SK-MEL-5 (cell line): ENCODE data around the gene ST6GALNAC6. TPM values are rescaled to one million over a fixed set of nuclear protein-coding genes. Genes with fewer than 3 reads are reported as not detected.

Experiments
- DNase-seq: peaks from one replicate; pipeline ENCODE4 v3.0.0-alpha.2; 2016; ENCODE audit warnings: low read depth, low spot score
- in situ Hi-C: cut with HindIII; loops from 2 replicates; pipeline ENCODE4 v1.10.0; 2016; ENCODE audit warnings: low sequenced_read_pairs, high pct_unique_total_duplicates, low pct_unique_long_range_greater_than_20kb
- total RNA-seq: library from RNA; depleted of rRNA; stranded (reverse); fragments of >200 nt; shearing (Covaris generic); gene quantifications from 2 replicates; pipeline ENCODE4 v1.2.3, GENCODE V29; 2014

The ST6GALNAC6 gene
- total RNA-seq, 1 experiment from 2014 or later, result 10.1 TPM

DNA sequence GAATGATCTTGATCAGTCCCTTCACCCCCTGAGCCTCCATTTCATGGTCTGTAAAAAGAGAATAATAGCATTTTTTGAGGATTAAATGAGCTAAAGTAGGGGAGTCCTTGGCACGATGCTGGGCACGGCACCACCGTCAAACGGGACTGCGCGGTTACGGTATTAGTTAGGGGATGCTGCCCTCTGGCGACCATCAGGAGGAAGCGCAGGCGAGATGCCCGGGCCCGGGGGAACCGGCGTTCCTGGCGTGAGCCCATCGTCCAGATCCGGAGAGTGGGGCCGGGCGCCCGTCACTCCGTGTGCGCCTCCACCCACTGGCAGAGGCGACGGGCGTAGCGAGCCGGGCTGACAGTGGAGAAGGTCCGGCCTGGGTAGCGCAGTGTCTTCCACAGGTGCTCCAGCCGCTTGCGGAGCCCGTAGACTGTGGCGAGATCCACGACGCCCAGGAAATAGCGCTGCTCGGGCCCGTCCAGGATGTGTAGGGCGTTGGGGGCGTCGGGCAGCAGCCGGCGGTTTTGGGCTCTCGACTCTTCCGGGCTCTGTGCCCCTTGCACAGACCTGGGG lies 22.2 kb upstream of the ST6GALNAC6 start:
- in situ Hi-C loops, result no loop called here
- peak; percentile 49 for DNase-seq

DNA sequence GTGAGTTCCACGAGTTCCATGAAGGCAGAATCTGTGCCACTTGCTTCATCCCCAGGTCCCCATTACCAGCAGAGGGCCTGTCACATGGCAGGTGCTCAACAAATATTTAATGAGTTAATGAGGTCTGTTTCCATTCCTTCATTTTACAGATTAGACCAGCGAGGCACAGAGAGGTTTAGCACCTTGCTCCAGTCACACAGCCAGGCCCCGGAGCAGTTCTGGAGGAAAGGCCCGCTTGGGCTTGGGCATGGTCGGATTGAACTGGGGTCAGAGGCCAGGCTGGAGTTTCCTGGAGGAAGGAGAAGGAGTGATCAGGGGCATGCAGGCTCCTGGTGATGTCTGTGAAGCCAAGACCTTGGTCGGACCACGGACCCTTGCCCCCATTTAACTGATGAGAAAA lies 21.4 kb upstream of the ST6GALNAC6 start:
- no peak for DNase-seq
- in situ Hi-C loops, result no loop called here

DNA sequence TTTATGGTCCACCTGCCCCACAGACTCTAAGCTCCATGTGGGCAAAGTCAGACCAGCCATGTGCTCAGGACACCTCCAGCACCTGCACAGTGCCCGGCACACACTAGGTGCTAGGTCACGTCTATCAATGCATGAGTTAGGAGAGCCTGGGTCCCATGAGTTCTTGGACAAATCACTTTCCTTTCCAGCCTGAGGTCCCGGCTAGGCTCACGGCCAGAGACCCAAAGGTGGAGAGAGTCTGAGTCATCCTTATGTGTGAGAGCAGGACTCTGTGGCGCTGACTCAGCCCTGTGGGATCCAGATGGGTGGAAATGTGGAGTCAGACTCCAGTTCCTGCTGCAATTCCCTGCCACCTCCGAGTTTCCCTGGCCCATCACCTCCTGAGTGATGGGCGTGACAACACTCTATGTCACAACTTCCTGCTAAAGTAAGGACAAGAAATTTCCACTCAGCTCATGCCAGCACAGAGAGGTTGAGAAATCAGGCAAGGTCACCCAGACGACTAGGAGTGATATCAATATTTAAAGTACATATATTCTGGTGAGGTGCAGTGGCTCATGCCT lies 19.9 kb upstream of the ST6GALNAC6 start:
- in situ Hi-C loops, result no loop called here
- no peak for DNase-seq

DNA sequence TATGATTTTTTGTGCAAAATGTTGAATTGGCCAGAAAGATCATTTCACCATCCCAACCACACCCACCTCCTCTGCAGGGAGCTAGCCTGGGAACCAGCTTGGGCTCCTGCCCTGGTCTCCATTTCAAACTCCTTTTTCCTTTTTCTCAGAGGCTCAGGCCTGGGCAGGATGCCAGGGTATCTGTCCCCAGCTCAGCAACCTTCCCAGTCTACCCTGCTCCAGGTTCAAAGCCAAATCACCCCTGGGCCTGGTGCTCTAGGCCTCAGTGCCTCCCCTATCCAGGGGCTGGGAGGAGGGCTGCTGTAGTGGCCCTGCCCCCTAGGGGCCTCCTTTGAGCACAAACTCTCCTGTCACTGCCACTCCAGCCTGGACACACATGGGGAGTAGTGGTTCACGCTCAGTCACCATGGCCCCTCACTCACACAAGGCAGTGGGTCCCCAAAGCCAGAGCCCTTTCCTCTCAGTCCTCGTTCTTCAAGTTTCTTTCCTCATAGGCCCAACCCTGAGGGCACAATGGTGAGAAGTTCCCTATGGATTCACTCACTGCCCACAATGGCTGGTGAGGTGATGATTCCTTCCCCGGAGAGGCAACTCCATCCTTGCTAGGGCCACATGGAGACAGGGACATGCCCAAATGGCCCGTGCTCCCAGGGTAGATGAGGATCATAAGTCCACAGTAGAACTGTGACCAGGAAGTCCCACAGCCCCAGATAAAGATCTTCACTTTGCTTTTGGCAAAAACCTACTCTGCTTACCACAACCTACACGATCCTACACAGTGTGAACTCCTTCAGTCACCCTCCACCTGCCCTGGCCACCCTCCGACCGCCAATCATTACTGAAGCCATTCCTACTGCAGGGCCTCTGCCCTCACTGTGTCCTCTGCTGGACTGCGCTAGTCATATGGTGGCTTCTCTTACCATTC lies 19.0 kb upstream of the ST6GALNAC6 start:
- DNase-seq, result no peak
- in situ Hi-C loops, result no loop called here

DNA sequence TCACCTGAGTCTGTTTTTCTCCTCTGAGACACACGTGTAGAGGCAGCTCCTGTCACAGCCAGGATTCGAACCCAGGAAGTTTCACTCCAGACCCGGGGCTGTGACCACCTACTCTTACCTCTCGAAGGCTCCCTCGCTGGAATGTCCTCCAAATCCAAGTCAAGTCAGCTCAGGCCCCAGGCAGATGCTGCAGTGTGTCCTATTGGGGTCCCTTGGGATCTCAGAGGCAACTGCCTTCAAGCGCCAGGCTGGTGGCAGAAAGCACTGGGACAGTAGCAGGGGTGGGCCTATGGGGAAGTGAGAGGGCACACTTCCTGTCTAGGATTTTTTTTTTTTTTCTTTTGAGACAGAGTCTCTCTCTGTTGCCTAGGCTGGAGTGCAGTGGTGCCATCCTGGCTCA lies 18.2 kb upstream of the ST6GALNAC6 start:
- no peak for DNase-seq
- in situ Hi-C loops, result no loop called here

DNA sequence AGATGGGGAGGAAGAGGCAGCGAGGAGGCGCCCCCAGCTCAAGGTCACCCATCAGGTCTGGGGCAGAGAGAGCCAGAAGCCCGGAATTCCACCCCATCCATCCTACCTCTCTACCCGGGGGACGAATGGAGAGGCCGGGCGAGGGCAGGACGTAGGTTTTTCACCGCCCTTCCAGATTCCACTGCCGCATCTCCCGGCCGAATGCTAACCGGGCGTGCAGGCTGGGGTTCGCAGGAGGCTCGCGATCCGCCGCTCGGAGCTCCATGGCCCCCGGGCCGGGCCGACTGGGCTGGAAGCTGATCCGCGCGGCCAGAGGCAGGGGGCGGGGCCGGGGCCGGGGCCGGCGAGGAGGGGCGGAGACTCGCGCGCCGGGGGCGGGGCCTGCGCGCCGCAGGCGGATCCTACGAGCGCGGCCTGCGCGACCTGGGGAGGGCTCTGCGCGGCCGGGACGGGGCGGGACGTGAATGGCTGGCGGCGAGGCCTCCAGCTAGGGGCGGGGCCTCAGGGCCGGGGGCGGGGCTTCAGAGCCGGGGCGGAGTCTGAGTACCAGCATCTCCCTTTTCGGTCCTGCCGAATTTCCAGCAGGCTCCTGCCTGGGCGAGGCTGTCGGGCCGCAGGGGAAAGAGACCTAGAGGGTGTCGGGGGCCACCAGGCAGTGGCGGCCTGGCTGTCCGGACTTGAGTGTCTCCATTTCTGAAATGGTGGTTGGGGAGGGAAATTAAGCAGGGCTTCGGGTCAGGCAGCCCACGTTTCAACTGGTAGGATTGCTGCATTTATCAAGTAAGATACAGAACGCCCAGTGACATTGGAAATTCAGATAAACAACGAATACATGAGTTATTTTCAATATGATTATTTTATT lies 17.5 kb upstream of the ST6GALNAC6 start, which contains the start of gene ST6GALNAC4:
Gene ST6GALNAC4 (minus strand): TSS at position 322 of the 862 bp plus-strand sequence. CDS start 622 bp downstream, outside the sequence.
- peak; percentile 77 for DNase-seq
- in situ Hi-C loops, result no loop called here

DNA sequence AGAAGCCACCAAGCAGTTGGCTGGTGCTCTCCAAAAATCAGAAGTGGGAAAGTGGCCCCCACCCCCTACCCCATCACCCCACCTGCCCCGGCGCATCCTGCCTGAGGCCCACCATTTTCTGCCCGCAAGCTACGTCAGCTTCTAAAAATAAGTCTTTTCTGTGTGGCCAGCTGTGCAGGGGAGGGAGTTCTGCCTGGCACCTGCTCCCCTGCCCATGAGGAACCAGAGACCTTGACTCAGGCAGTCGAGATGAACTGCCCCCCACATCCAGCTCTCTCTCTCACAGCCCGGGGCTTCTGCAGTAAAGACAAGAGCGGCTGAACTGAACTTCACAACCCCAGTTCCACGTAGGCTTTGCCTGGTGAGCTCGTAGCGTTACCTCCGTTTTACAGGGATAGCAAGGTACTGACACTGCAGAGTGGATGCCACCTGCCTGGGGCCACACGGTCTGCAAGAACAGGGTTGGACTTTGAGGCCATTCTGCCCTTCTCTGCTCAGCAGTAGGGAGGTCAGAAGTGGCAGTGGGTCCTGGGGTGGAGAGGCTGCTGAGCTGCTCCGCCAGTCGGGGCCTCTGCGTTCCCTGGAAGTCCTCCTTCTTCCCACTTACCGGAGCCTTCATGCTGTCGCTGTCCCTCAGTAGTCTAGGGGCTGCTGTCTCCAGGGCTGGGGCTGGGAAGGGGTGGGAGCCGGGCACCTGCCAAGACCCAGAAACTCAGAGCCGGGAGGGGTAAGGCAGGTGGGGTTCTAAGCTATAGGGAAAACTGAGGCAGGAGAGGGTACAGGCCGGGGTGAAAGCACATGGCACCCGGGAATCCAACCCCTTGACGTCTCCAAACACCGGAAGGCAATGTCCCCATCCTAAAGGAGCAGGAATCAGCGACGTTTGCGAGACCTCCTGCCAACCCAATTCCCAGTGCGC lies 16.7 kb upstream of the ST6GALNAC6 start:
- in situ Hi-C loops, result no loop called here
- DNase-seq, result no peak

DNA sequence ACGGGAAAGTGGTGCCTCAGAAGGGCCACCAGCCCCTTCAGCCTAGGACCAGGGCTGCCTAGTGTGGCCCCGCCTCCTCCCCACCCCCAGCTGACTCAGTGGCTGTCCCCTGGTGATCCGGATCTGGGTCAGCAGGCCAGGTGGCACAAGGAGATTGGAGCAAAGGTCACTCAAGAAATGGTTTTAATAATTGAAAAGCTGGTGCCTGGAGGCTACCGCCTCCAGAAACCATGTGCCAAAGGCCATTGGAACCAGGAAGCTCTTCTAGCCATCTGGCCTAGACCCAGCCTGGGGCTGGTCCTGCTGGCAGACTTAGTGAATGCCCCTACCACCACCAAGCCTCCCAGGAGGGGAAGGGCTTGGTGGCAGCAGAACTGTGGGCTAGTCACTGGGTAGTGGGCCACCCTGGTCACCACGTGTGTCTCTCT lies 15.9 kb upstream of the ST6GALNAC6 start:
- in situ Hi-C loops, result no loop called here
- DNase-seq, result no peak

DNA sequence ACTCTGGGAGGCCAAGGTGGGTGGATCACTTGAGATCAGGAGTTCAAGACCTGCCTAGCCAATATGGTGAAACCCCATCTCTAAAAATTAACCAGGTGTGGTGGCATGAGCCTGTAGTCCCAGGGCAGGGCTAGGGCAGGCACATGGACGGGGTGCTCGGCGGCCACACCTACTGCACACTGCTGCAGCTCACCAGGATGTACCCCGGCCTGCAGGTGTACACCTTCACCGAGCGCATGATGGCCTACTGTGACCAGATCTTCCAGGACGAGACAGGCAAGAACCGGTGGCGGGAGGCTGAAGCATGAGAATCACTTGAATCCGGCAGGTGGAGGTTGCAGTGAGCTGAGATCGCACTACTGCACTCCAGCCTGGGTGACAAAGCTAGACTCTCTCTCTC lies 14.3 kb upstream of the ST6GALNAC6 start:
- in situ Hi-C loops, result no loop called here
- DNase-seq, result no peak

DNA sequence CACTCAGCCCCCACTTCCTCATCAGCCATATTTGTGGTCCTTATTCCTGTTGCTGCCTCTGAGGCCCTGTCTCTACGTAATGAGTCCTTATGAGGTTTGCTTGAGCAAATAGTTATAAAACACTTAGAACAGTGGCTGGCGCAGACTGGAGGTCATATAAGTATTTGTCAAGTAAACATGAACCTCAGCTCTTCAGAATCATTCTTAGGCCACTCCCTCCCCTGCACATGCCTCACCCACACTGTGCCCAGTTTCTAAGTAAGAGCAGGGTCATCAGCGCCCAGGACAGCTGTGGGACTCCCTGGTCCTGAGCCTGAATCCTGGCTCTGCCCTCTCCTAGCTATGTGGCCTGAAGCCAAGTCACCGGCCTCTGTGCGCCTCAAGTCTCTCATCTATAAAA lies 13.5 kb upstream of the ST6GALNAC6 start:
- DNase-seq, result no peak
- in situ Hi-C loops, result no loop called here

DNA sequence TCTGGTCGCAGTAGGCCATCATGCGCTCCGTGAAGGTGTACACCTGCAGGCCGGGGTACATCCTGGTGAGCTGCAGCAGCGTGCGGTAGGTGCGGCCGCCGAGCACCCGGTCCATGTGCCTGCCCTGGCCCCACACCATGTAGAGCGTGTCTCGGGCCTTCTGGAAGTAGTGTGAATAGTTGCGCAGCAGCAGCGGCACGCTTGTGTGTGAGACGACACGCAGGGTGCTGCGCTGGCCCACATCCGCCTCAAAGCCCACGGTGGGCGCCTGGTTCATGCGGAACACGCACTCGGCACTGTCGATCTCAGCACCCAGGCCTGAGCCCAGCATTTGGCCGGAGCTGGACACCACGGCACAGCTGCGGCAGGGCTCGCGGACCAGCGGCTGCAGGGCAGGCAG lies 12.9 kb upstream of the ST6GALNAC6 start:
- in situ Hi-C loops, result no loop called here
- no peak for DNase-seq

DNA sequence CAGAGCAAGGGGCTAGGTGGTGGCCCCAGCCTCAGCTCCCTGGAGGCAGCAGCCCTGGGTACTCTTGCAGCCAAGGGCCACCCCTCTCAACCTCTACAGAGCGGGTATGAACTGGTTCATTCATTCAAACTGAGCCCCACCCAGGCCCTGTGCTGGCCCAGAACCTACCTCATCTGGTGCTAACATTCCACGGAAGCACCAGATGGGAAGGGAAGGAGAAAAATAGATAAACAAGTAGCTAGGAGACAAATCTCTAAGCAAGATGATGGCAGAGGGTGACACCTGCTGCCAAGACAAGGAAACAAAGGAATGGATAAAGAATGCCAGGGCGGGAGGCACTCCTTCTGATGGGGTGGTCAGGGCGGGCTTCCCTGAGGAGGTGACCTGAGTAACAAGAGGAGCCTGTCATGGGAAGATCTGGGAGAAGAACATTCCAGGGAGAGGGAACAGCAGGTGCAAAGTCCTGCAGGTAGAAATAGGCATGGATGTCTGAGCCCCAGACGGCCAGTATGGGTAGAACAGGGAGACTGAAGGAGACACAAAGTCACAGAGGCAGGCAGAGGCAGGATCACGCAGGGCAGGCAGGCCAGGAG lies 11.3 kb upstream of the ST6GALNAC6 start:
- in situ Hi-C loops, result no loop called here
- DNase-seq, result no peak

DNA sequence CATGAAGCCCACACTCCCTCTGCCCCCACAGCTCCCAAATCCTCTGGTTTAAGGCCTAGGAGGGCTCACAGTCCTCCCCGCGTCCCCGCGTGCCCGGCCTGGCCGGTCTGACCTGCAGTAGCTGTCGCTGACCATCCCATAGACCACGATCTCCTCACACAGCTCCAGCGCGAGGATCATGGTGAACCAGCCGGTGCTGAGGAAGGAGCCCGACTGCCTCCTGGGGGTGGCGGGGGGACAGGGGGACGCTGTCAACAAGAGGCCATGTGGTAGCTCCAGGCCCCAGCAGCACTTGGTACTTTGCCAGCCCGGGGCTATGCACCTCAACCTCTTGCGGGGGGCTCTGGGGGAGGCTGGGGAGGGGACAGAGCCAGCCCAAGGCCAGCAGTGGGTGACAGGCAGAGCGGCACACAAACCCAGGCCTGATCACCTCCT lies 10.5 kb upstream of the ST6GALNAC6 start:
- in situ Hi-C loops, result no loop called here

DNA sequence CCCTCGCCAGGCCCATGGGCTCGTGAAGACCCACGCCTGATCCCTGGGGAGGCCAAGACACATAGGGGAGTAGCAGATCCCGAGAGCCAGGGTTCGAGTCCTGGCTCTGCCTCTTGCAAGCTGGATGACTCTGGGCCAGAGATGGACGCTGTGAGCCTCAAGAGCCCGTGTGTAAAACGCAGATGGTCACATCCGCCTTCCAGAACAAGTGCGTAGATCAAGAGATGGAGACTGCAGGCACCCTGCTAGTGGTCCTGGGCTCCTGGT lies 9.2 kb upstream of the ST6GALNAC6 start:
- no peak for DNase-seq
- in situ Hi-C loops, result no loop called here

More for the DNA sequence above, 10.5 kb upstream of the ST6GALNAC6 start:
- DNase-seq, result no peak

DNA sequence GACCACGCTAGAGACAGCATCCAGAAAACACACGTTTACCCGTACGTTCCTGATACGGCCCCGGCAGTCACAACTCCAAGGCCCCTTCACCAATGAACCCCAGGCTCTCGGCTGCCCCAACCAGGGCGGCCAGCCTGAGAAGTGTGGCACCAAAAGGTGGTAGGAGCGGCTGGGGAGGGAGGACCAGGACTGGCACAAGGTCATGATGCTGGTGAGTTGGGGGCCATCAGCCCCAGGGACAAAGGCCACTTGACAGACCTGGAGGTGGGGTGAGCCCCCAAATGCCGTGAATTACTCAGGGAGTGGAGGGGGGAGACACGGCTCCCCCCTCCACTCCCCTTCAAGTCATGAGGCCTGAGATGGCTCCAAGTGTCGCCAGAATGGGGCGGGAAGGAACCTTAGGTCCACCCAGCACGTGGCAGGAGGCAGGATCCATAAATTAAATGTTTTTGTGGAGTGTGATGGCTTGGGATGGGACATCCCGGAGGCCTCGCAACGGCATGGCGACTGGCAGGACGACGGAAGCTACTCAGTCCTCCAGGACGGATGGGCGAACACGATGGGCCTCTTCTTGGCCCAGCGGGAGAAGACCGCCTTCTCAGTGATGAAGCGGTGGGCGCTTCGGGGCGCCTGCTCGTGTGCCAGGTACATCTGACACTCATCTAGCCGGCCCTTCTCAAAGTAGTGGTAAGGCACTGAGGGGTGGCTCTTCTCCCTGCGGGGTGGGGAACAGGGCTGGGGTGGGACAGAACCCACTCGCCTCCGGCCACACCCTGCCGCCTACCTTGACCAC lies 8.7 kb upstream of the ST6GALNAC6 start:
- in situ Hi-C loops, result no loop called here
- no peak for DNase-seq

DNA sequence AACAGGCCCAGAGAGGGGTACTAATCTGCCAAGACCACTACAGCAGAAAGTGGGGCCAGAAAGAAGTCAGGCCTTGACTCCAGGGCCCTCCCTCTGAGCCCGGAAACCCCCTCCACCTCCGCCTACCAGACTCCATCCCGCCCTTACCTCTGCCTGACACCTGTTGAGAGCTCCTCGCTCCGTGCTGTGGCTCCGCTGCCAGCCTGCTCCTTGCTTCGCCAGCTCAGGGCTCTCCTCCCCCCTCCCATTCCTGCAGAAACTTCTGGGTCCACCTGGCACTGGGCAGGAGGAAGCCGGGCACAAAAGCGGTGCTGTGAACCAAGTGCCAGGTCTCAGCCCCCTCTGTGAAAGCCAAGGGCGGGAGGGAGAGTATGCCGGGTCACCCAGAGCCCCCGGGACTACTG lies 6.4 kb upstream of the ST6GALNAC6 start:
- no peak for DNase-seq
- in situ Hi-C loops, result no loop called here
